ENCODE results near the gene ITPR3. TPM values are rescaled to one million over a fixed set of nuclear protein-coding genes. Genes with fewer than 3 reads are reported as not detected.

The ITPR3 gene
- total RNA-seq, 6 donors from 2014 or later: 95.6 to 179 (median 137) TPM

GRCh38 chr6:33728438-33728837 lies 107.3 kb downstream of the ITPR3 start:
- Histone ChIP-seq H3K36me3 (peaks cover 0 to 9% (median 0%) of the 10 kb centered on the region in 4 donors), H3K27me3 (no peaks in the 10 kb centered on the region), H3K27ac (no peak overlapping the region), H3K4me1 (peaks cover 0 to 7% (median 0%) of the 10 kb centered on the region in 4 donors), H3K9me3 (no peaks in the 10 kb centered on the region), H3K4me3 (no peak overlapping the region)
- DNase-seq: no peak
- WGBS, 2 donors: 93% methylated on average over 11 of the region's 11 CpGs
- no peak for ATAC-seq (ENCODE audit: low FRiP score in 2 of 2)
- TF ChIP-seq EP300 (IDR thresholded peaks at IDR 0.05): no peak
- no peak for TF ChIP-seq POLR2A (IDR thresholded peaks at IDR 0.05)
- TF ChIP-seq CTCF (IDR thresholded peaks at IDR 0.05): no peak
- TF ChIP-seq POLR2AphosphoS5 (IDR thresholded peaks at IDR 0.05): no peak

DNA sequence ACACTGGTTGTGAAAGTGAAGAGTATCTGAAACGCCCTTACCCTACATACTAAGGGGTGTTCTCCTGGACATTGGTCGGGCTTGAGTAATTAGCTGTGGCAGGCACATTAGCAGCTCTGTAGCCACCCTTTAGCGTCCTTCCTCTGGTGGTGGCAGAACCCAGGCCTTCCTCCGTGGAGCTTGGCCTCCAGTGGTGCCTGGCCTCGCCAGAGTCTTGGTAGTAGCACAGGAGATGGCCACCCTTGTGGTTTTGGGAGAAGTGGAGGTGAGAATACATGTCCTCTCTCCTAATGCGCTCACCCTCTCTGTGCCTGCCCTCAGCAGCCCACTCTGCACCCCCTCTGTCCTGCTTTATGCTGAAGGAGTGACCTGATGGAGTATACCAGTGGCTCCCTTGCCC lies 107.9 kb downstream of the ITPR3 start:
- DNase-seq (no peak), ATAC-seq (ENCODE audit: low FRiP score in 2 of 2) (no peak)
- Histone ChIP-seq H3K36me3 (peaks cover 0 to 13% (median 0%) of the 10 kb centered on the region in 4 donors), H3K9me3 (no peaks in the 10 kb centered on the region), H3K4me3 (no peak overlapping the region), H3K4me1 (peaks cover 0 to 7% (median 0%) of the 10 kb centered on the region in 4 donors), H3K27ac (no peak overlapping the region), H3K27me3 (no peaks in the 10 kb centered on the region)
- TF ChIP-seq POLR2A (IDR thresholded peaks at IDR 0.05) (no peak), CTCF (IDR thresholded peaks at IDR 0.05) (no peak), EP300 (IDR thresholded peaks at IDR 0.05) (no peak), POLR2AphosphoS5 (IDR thresholded peaks at IDR 0.05) (no peak)
- WGBS, 2 donors: 82 to 88% methylated on average over 5 to 6 of the region's 6 CpGs

DNA sequence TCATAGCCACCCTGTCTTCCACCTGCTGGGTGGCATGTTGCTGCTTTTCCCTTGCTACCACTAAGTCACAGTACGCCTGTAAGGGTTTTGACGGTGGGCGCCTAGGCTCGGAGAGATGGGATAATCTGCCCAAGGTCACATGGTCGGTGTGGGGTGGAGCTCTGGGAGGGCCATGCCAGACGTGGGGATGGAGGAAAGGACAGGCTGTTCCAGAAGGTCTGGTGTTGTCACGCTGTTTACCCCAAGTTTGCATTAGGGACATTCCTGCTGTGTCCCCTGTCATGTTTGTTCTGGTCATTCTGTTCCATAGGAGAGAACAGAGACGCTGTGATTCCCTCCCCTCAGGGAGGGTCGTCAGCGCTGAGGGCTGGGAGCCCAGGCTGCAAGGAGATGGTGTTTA lies 109.5 kb downstream of the ITPR3 start:
- H3K9me3 ChIP-seq: no peaks in the 10 kb centered on the region
- ATAC-seq (ENCODE audit: low FRiP score in 2 of 2): no peak
- WGBS, 2 donors: 77 to 84% methylated on average over 9 to 10 of the region's 10 CpGs
- TF ChIP-seq POLR2AphosphoS5 (IDR thresholded peaks at IDR 0.05) (peak in 1 of 2 donors; percentile 32), CTCF (IDR thresholded peaks at IDR 0.05) (peak in 1 of 6 experiments; percentile 5), EP300 (IDR thresholded peaks at IDR 0.05) (peak in 2 of 4 donors; percentile 68 to 72), POLR2A (IDR thresholded peaks at IDR 0.05) (no peak)
- peak overlapping the region in 1 of 4 donors; percentile 25 for H3K27ac ChIP-seq
- no peaks in the 10 kb centered on the region for H3K27me3 ChIP-seq
- peaks cover 0 to 24% (median 5%) of the 10 kb centered on the region in 4 donors for H3K36me3 ChIP-seq
- no peak for DNase-seq
- H3K4me1 ChIP-seq: peaks cover 0 to 7% (median 0%) of the 10 kb centered on the region in 4 donors
- H3K4me3 ChIP-seq: no peak overlapping the region

DNA sequence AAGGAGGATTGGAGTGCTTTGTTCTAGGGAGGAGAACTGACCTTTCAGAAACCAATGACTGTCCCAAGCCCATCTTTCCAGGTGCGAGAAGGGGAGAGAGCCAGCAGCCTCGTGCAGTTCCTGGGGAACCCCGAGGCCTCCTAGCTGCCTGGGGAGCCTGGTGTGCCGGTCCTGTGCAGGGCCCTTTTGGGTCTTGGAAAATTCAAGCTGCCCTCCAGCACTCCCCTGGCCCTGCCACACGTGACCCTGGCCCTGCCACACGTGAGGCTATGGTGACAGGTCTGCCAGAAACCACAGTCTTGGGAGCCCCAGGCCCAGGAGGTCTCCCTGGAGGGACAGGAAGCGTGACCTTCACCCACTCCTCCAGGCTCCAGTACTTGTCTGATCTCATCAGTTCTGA lies 109.9 kb downstream of the ITPR3 start:
- no peak for TF ChIP-seq EP300 (IDR thresholded peaks at IDR 0.05)
- TF ChIP-seq POLR2AphosphoS5 (IDR thresholded peaks at IDR 0.05): no peak
- peak overlapping the region in 3 of 4 donors; percentile 19 to 26 (median 25) for H3K27ac ChIP-seq
- ATAC-seq (ENCODE audit: low FRiP score in 2 of 2): no peak
- H3K4me1 ChIP-seq: peaks cover 0 to 7% (median 0%) of the 10 kb centered on the region in 4 donors
- no peak overlapping the region for H3K4me3 ChIP-seq
- H3K27me3 ChIP-seq: no peaks in the 10 kb centered on the region
- H3K9me3 ChIP-seq: no peaks in the 10 kb centered on the region
- H3K36me3 ChIP-seq: peaks cover 0 to 24% (median 5%) of the 10 kb centered on the region in 4 donors
- DNase-seq: no peak
- 70 to 83% methylated on average over 6 to 7 of the region's 7 CpGs for WGBS, 2 donors

DNA sequence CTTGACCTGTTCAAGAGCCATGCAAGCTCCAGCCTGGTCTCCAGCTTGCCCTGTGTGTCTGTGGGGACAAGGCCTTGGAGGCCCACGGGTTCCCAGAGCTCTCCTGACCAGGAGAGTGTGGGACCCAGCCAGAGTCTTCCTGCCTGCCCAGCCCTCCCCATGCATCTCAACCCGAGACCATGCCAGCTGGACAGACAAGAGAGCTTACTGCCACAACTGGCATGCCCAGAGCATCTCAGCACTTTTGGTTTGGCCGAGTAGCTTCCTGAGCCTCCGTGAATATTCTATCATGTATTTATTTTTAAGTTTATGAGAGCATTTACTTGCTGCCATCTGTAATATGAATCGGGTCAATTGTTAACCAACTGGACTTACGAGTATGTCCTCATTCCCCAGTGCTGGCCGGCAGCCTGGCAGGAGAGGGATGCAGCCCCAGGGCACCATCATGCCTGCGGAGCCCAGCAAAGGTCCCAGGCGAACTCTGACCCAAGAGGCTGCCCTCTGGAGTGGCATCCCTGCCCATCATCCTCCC lies 110.7 kb downstream of the ITPR3 start:
- H3K9me3 ChIP-seq: no peaks in the 10 kb centered on the region
- H3K36me3 ChIP-seq: peaks cover 0 to 24% (median 5%) of the 10 kb centered on the region in 4 donors
- ATAC-seq (ENCODE audit: low FRiP score in 2 of 2) (no peak), DNase-seq (no peak)
- H3K27me3 ChIP-seq: no peaks in the 10 kb centered on the region
- peaks cover 0 to 7% (median 0%) of the 10 kb centered on the region in 4 donors for H3K4me1 ChIP-seq
- WGBS, 2 donors: 63 to 69% methylated on average over 6 to 9 of the region's 9 CpGs
- no peak overlapping the region for H3K4me3 ChIP-seq
- TF ChIP-seq POLR2A (IDR thresholded peaks at IDR 0.05): no peak
- no peak for TF ChIP-seq CTCF (IDR thresholded peaks at IDR 0.05)
- TF ChIP-seq EP300 (IDR thresholded peaks at IDR 0.05): no peak
- TF ChIP-seq POLR2AphosphoS5 (IDR thresholded peaks at IDR 0.05): no peak
- peak overlapping the region in 3 of 4 donors; percentile 19 to 26 (median 25) for H3K27ac ChIP-seq
